GM18505 (cell line): ENCODE measurements around the gene EPYC.

Source experiments
- ATAC-seq: cut with Tn5 transposase; IDR thresholded peaks from one replicate; pipeline ENCODE4 v1.9.1; 2021; ENCODE audit not compliant: unreplicated experiment
- POLR2A ChIP-seq: IDR thresholded peaks from 4 replicates; pipeline ENCODE4 v1.6.1; 2011; ENCODE audit warnings: borderline replicate concordance; ENCODE audit not compliant: insufficient read depth, insufficient read length; ENCODE audit errors: extremely low read depth

The EPYC gene

GRCh38 chr12:91004872-91005271, at the start of gene EPYC:
Gene EPYC, minus strand, starts transcription at chr12:91004972. Its CDS starts 2,407 bp downstream, at chr12:91002565.
- ATAC-seq, result no peak
- no peak for TF ChIP-seq POLR2A

- TF ChIP-seq POLR2A, result no peak
- no peak for ATAC-seq
Observed at GRCh38 chr12:91053951-91054715, 49.4 kb upstream of the EPYC start.

- TF ChIP-seq POLR2A, result no peak
- no peak for ATAC-seq
Observed at GRCh38 chr12:91052026-91052425, 47.3 kb upstream of the EPYC start.

GRCh38 chr12:91044586-91044985, 39.8 kb upstream of the EPYC start:
- no peak for ATAC-seq
- TF ChIP-seq POLR2A, result no peak

GRCh38 chr12:91043408-91043807, 38.6 kb upstream of the EPYC start:
- no peak for TF ChIP-seq POLR2A
- no peak for ATAC-seq

GRCh38 chr12:91040096-91040755, 35.5 kb upstream of the EPYC start:
- no peak for TF ChIP-seq POLR2A
- no peak for ATAC-seq

- no peak for ATAC-seq
- TF ChIP-seq POLR2A, result no peak
Observed at GRCh38 chr12:91037276-91037675, 32.5 kb upstream of the EPYC start.

GRCh38 chr12:91033251-91033650, 28.5 kb upstream of the EPYC start:
- ATAC-seq, result no peak

GRCh38 chr12:91023326-91024004, 18.7 kb upstream of the EPYC start:
- no peak for ATAC-seq

More at GRCh38 chr12:91033251-91033650, 28.5 kb upstream of the EPYC start:
- TF ChIP-seq POLR2A, result no peak

GRCh38 chr12:91021076-91021475, 16.3 kb upstream of the EPYC start:
- TF ChIP-seq POLR2A, result no peak
- ATAC-seq, result no peak

More at GRCh38 chr12:91023326-91024004, 18.7 kb upstream of the EPYC start:
- TF ChIP-seq POLR2A, result no peak

- TF ChIP-seq POLR2A, result no peak
- no peak for ATAC-seq
Observed at GRCh38 chr12:91019455-91019854, 14.7 kb upstream of the EPYC start.

GRCh38 chr12:91017511-91018263, 12.9 kb upstream of the EPYC start:
- no peak for TF ChIP-seq POLR2A
- no peak for ATAC-seq

GRCh38 chr12:91017043-91017442, 12.3 kb upstream of the EPYC start:
- no peak for TF ChIP-seq POLR2A
- ATAC-seq, result no peak
